ENCODE results near the gene ANKRD49.

Gene ANKRD49

GRCh38 chr11:94457118-94458029 lies 36.4 kb upstream of the ANKRD49 start:
- H3K36me3 ChIP-seq (ENCODE audit: insufficient read depth, low read length), result peaks cover 62% of the 10 kb centered on the region
- no peak overlapping the region for H2AFZ ChIP-seq (ENCODE audit: low read length)

GRCh38 chr11:94459576-94459975 lies 34.2 kb upstream of the ANKRD49 start:
- no peak overlapping the region for H3K9ac ChIP-seq (ENCODE audit: low read length)
- H3K4me2 ChIP-seq (ENCODE audit: low read length), result no peak overlapping the region

More at GRCh38 chr11:94457118-94458029, 36.4 kb upstream of the ANKRD49 start:
- H3K9me3 ChIP-seq (ENCODE audit: low read length), result peaks cover 4% of the 10 kb centered on the region; the same call in 1 of the 2 replicates
- no peaks in the 10 kb centered on the region for H3F3A ChIP-seq (ENCODE audit: insufficient read depth, low read length)
- no peaks in the 10 kb centered on the region for H3K9me2 ChIP-seq (ENCODE audit: low read depth, low read length)
- H3K79me2 ChIP-seq (ENCODE audit: insufficient read depth, low read length), result no peaks in the 10 kb centered on the region
- H4K20me1 ChIP-seq (ENCODE audit: insufficient read depth, low read length), result no peaks in the 10 kb centered on the region
- H3K27me3 ChIP-seq (ENCODE audit: insufficient read depth, low read length), result no peaks in the 10 kb centered on the region
- TF ChIP-seq CTCF (IDR thresholded peaks at IDR 0.05; ENCODE audit: low read length), result no peak
- no peak for TF ChIP-seq EZH2 (IDR thresholded peaks at IDR 0.05; ENCODE audit: borderline replicate concordance, low read length)
- no peaks in the 10 kb centered on the region for H3K4me1 ChIP-seq (ENCODE audit: insufficient read depth, low read length, severe bottlenecking)
- H3K9ac ChIP-seq (ENCODE audit: low read length), result no peak overlapping the region
- H3K27ac ChIP-seq (ENCODE audit: low read depth, low read length, poor library complexity, severe bottlenecking), result no peak overlapping the region
- no peak overlapping the region for H3K4me2 ChIP-seq (ENCODE audit: low read length)
- no peak overlapping the region for H3K4me3 ChIP-seq (ENCODE audit: low read depth, low read length, poor library complexity, severe bottlenecking)

GRCh38 chr11:94469416-94469815 lies 24.4 kb upstream of the ANKRD49 start:
- no peaks in the 10 kb centered on the region for H3K79me2 ChIP-seq (ENCODE audit: insufficient read depth, low read length)
- H4K20me1 ChIP-seq (ENCODE audit: insufficient read depth, low read length), result no peaks in the 10 kb centered on the region
- no peak overlapping the region for H3K9ac ChIP-seq (ENCODE audit: low read length)
- H3K9me2 ChIP-seq (ENCODE audit: low read depth, low read length), result no peaks in the 10 kb centered on the region
- H3K27me3 ChIP-seq (ENCODE audit: insufficient read depth, low read length), result no peaks in the 10 kb centered on the region
- TF ChIP-seq CTCF (IDR thresholded peaks at IDR 0.05; ENCODE audit: low read length) (no peak), EZH2 (IDR thresholded peaks at IDR 0.05; ENCODE audit: borderline replicate concordance, low read length) (no peak)
- peaks cover 83% of the 10 kb centered on the region for H3K36me3 ChIP-seq (ENCODE audit: insufficient read depth, low read length)
- H3K9me3 ChIP-seq (ENCODE audit: low read length), result no peaks in the 10 kb centered on the region
- H2AFZ ChIP-seq (ENCODE audit: low read length), result no peak overlapping the region
- H3K4me3 ChIP-seq (ENCODE audit: low read depth, low read length, poor library complexity, severe bottlenecking), result no peak overlapping the region
- no peak overlapping the region for H3K27ac ChIP-seq (ENCODE audit: low read depth, low read length, poor library complexity, severe bottlenecking)
- H3K4me1 ChIP-seq (ENCODE audit: insufficient read depth, low read length, severe bottlenecking), result peaks cover 4% of the 10 kb centered on the region
- H3F3A ChIP-seq (ENCODE audit: insufficient read depth, low read length), result no peaks in the 10 kb centered on the region
- no peak overlapping the region for H3K4me2 ChIP-seq (ENCODE audit: low read length)

More at GRCh38 chr11:94459576-94459975, 34.2 kb upstream of the ANKRD49 start:
- Histone ChIP-seq H3K4me1 (ENCODE audit: insufficient read depth, low read length, severe bottlenecking) (no peaks in the 10 kb centered on the region), H3K79me2 (ENCODE audit: insufficient read depth, low read length) (no peaks in the 10 kb centered on the region), H3F3A (ENCODE audit: insufficient read depth, low read length) (no peaks in the 10 kb centered on the region), H4K20me1 (ENCODE audit: insufficient read depth, low read length) (no peaks in the 10 kb centered on the region), H3K27ac (ENCODE audit: low read depth, low read length, poor library complexity, severe bottlenecking) (no peak overlapping the region), H3K9me3 (ENCODE audit: low read length) (no peaks in the 10 kb centered on the region), H3K27me3 (ENCODE audit: insufficient read depth, low read length) (no peaks in the 10 kb centered on the region), H3K36me3 (ENCODE audit: insufficient read depth, low read length) (peaks cover 61% of the 10 kb centered on the region), H3K9me2 (ENCODE audit: low read depth, low read length) (no peaks in the 10 kb centered on the region), H3K4me3 (ENCODE audit: low read depth, low read length, poor library complexity, severe bottlenecking) (no peak overlapping the region), H2AFZ (ENCODE audit: low read length) (no peak overlapping the region)
- no peak for TF ChIP-seq CTCF (IDR thresholded peaks at IDR 0.05; ENCODE audit: low read length)
- TF ChIP-seq EZH2 (IDR thresholded peaks at IDR 0.05; ENCODE audit: borderline replicate concordance, low read length), result no peak

All from OCI-LY1 (cell line).